Trophoblast cell (in vitro differentiated cells and primary cell): ENCODE measurements around the gene TBC1D16.
"Not testable (repeated sequence)": the region's sequence is repeated elsewhere in the genome, so short reads cannot be mapped to it uniquely, and the experiment has no call there.

ENCODE experiments used
- DNase-seq, 2 donors: peaks; one replicate each; pipeline ENCODE4 v3.0.0-alpha.2; 2016
- H2AFZ ChIP-seq: 2 replicates; pipeline ENCODE4 v1.6.1; 2013; ENCODE audit warnings: low read length, moderate library complexity, mild to moderate bottlenecking; ENCODE audit not compliant: insufficient read depth, poor library complexity
- H2AK5ac ChIP-seq: 2 replicates; pipeline ENCODE4 v1.6.1; 2013; ENCODE audit warnings: mild to moderate bottlenecking, low read length
- H2BK120ac ChIP-seq: 2 replicates; pipeline ENCODE4 v1.6.1; 2013; ENCODE audit warnings: low read length, mild to moderate bottlenecking, moderate library complexity; ENCODE audit not compliant: insufficient read depth, poor library complexity
- H2BK12ac ChIP-seq: 2 replicates; pipeline ENCODE4 v1.6.1; 2013; ENCODE audit warnings: mild to moderate bottlenecking, low read length, moderate library complexity
- H2BK5ac ChIP-seq: 2 replicates; pipeline ENCODE4 v1.6.1; 2013; ENCODE audit warnings: low read length, low read depth, moderate library complexity, mild to moderate bottlenecking; ENCODE audit not compliant: poor library complexity
- H3K14ac ChIP-seq: 2 replicates; pipeline ENCODE4 v1.6.1; 2013; ENCODE audit warnings: mild to moderate bottlenecking, low read length
- H3K18ac ChIP-seq: 2 replicates; pipeline ENCODE4 v1.6.1; 2013; ENCODE audit warnings: mild to moderate bottlenecking, low read length
- H3K23ac ChIP-seq: 2 replicates; pipeline ENCODE4 v1.6.1; 2013; ENCODE audit warnings: low read length
- H3K27ac ChIP-seq: 2 replicates; pipeline ENCODE4 v1.5.1; 2013; ENCODE audit warnings: low read depth, mild to moderate bottlenecking, inconsistent platforms, low read length, moderate library complexity
- H3K27me3 ChIP-seq: 2 replicates; pipeline ENCODE4 v1.6.1; 2013; ENCODE audit warnings: inconsistent platforms, mild to moderate bottlenecking, low read length, moderate library complexity; ENCODE audit not compliant: insufficient read depth
- H3K36me3 ChIP-seq, 2 experiments: 1 replicate in 1 of 2; 2 replicates in 1 of 2; pipeline ENCODE4 v1.6.1; 2013; ENCODE audit warnings: low read length in 2 of 2, mild to moderate bottlenecking in 2 of 2, moderate library complexity in 1 of 2; ENCODE audit not compliant: insufficient read depth in 2 of 2, control insufficient read depth in 1 of 2
- H3K4ac ChIP-seq: 2 replicates; pipeline ENCODE4 v1.6.1; 2013; ENCODE audit warnings: low read depth, mild to moderate bottlenecking, low read length, moderate library complexity
- H3K4me1 ChIP-seq, 2 experiments: 1 replicate in 1 of 2; 2 replicates in 1 of 2; pipeline ENCODE4 v1.6.1; 2013; ENCODE audit warnings: low read length in 2 of 2, mild to moderate bottlenecking in 2 of 2, moderate library complexity in 1 of 2; ENCODE audit not compliant: insufficient read depth in 2 of 2, control insufficient read depth in 1 of 2
- H3K4me2 ChIP-seq: 2 replicates; pipeline ENCODE4 v1.6.1; 2013; ENCODE audit warnings: inconsistent platforms, mild to moderate bottlenecking, low read length, moderate library complexity
- H3K4me3 ChIP-seq: 2 replicates; pipeline ENCODE4 v1.5.1; 2013; ENCODE audit warnings: mild to moderate bottlenecking, low read depth, low read length, inconsistent platforms
- H3K79me1 ChIP-seq: one replicate; pipeline ENCODE4 v1.6.1; 2013; ENCODE audit warnings: low read length
- H3K79me2 ChIP-seq: 2 replicates; pipeline ENCODE4 v1.6.1; 2013; ENCODE audit warnings: low read length, mild to moderate bottlenecking; ENCODE audit not compliant: control insufficient read depth, insufficient read depth, poor library complexity
- H3K9ac ChIP-seq: 2 replicates; pipeline ENCODE4 v1.6.1; 2013; ENCODE audit warnings: mild to moderate bottlenecking, low read length
- H3K9me3 ChIP-seq: 2 replicates; pipeline ENCODE4 v1.6.1; 2013; ENCODE audit warnings: low read depth, mild to moderate bottlenecking, control low read depth, inconsistent platforms, low read length; ENCODE audit not compliant: insufficient read depth
- H4K12ac ChIP-seq: 2 replicates; pipeline ENCODE4 v1.6.1; 2013; ENCODE audit warnings: low read depth, mild to moderate bottlenecking, low read length, moderate library complexity
- H4K8ac ChIP-seq: 2 replicates; pipeline ENCODE4 v1.6.1; 2013; ENCODE audit warnings: low read depth, mild to moderate bottlenecking, low read length, moderate library complexity
- H4K91ac ChIP-seq: one replicate; pipeline ENCODE4 v1.6.1; 2013; ENCODE audit warnings: low read depth, mild to moderate bottlenecking, low read length, moderate library complexity
- WGBS: extraction: QIAGEN DNeasy Blood & Tissue Kit; methylation state at CpG from one replicate; pipeline ENCODE4 v1.1.7; 2013; ENCODE audit warnings: missing lambda C conversion rate; ENCODE audit not compliant: insufficient read length, insufficient coverage; ENCODE audit errors: extremely low coverage; 5-methylcytosine and 5-hydroxymethylcytosine counted together

The TBC1D16 gene

DNA sequence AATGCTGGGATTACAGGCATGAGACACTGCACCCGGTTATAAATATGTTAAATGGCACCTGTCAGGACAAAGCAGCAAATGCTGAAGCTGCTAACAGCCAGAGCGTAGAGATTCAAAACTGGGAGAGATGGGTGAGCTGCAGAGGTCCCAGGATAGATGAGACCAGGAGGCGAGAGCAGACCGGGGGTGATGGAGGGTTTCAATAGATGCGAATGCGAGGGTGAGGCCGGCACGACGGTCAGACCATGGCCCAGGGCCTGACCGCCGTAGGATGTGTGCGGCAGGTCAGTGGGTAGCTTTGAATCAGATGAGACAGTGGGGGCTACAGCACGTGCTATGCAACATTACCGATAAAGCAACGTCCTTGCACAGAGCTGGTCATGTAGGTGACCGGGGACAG lies 15.0 kb upstream of the TBC1D16 start:
- no peaks in the 10 kb centered on the region for H3K4me1 ChIP-seq
- no peaks in the 10 kb centered on the region for H3K79me2 ChIP-seq
- H2BK5ac ChIP-seq, result no peak overlapping the region
- no peak overlapping the region for H3K4ac ChIP-seq
- H2AFZ ChIP-seq, result no peak overlapping the region
- no peak overlapping the region for H2BK12ac ChIP-seq
- DNase-seq, result no peak
- no peak overlapping the region for H3K18ac ChIP-seq
- H3K14ac ChIP-seq, result no peak overlapping the region
- H4K8ac ChIP-seq, result no peak overlapping the region
- no peak overlapping the region for H4K91ac ChIP-seq
- no peak overlapping the region for H2AK5ac ChIP-seq
- H3K4me2 ChIP-seq, result no peak overlapping the region
- no CpG with 5 or more reads among the region's 16 CpGs for WGBS
- H4K12ac ChIP-seq, result no peak overlapping the region
- H3K23ac ChIP-seq, result no peak overlapping the region
- H3K79me1 ChIP-seq, result no peaks in the 10 kb centered on the region
- H3K36me3 ChIP-seq, result no peaks in the 10 kb centered on the region
- H3K27me3 ChIP-seq, result no peaks in the 10 kb centered on the region
- H3K4me3 ChIP-seq, result no peak overlapping the region
- no peak overlapping the region for H2BK120ac ChIP-seq
- no peak overlapping the region for H3K27ac ChIP-seq
- H3K9me3 ChIP-seq, result no peaks in the 10 kb centered on the region
- no peak overlapping the region for H3K9ac ChIP-seq

GRCh38 chr17:80049986-80050385 lies 14.3 kb upstream of the TBC1D16 start:
- Histone ChIP-seq H2AFZ (no peak overlapping the region), H3K4me1 (no peaks in the 10 kb centered on the region), H3K4me3 (no peak overlapping the region), H2AK5ac (no peak overlapping the region), H3K9me3 (no peaks in the 10 kb centered on the region), H3K18ac (no peak overlapping the region), H3K27ac (no peak overlapping the region), H3K4me2 (no peak overlapping the region), H4K8ac (no peak overlapping the region), H2BK120ac (no peak overlapping the region), H3K79me2 (no peaks in the 10 kb centered on the region), H4K91ac (no peak overlapping the region), H3K9ac (no peak overlapping the region), H3K36me3 (no peaks in the 10 kb centered on the region), H2BK12ac (no peak overlapping the region), H3K27me3 (no peaks in the 10 kb centered on the region), H3K23ac (no peak overlapping the region), H3K4ac (no peak overlapping the region), H4K12ac (no peak overlapping the region), H2BK5ac (no peak overlapping the region), H3K14ac (no peak overlapping the region), H3K79me1 (no peaks in the 10 kb centered on the region)
- WGBS, result no CpG with 5 or more reads among the region's 21 CpGs
- DNase-seq, result no peak

- no peak for DNase-seq
- no peaks in the 10 kb centered on the region for H3K36me3 ChIP-seq
- H2BK12ac ChIP-seq, result no peak overlapping the region
- H3K27ac ChIP-seq, result no peak overlapping the region
- no peak overlapping the region for H2AFZ ChIP-seq
- no peak overlapping the region for H3K9ac ChIP-seq
- H3K14ac ChIP-seq, result no peak overlapping the region
- H2BK120ac ChIP-seq, result no peak overlapping the region
- H3K4ac ChIP-seq, result no peak overlapping the region
- no peaks in the 10 kb centered on the region for H3K79me2 ChIP-seq
- no peak overlapping the region for H4K12ac ChIP-seq
- no peaks in the 10 kb centered on the region for H3K9me3 ChIP-seq
- no peak overlapping the region for H3K4me2 ChIP-seq
- no CpG with 5 or more reads among the region's 11 CpGs for WGBS
- H3K23ac ChIP-seq, result no peak overlapping the region
- H3K18ac ChIP-seq, result no peak overlapping the region
- no peak overlapping the region for H4K8ac ChIP-seq
- no peaks in the 10 kb centered on the region for H3K27me3 ChIP-seq
- H3K79me1 ChIP-seq, result no peaks in the 10 kb centered on the region
- no peak overlapping the region for H3K4me3 ChIP-seq
- no peak overlapping the region for H2BK5ac ChIP-seq
- H4K91ac ChIP-seq, result no peak overlapping the region
- H3K4me1 ChIP-seq, result no peaks in the 10 kb centered on the region
- H2AK5ac ChIP-seq, result no peak overlapping the region
These were observed 11.5 kb upstream of the TBC1D16 start for GRCh38 chr17:80047176-80047575.

GRCh38 chr17:80046709-80047108 lies 11.0 kb upstream of the TBC1D16 start:
- no CpG with 5 or more reads among the region's 10 CpGs for WGBS
- H3K4me1 ChIP-seq, H3K23ac ChIP-seq, H3K4ac ChIP-seq, H3K14ac ChIP-seq, H3K79me1 ChIP-seq, H3K4me3 ChIP-seq, H4K91ac ChIP-seq, H2BK5ac ChIP-seq, H4K12ac ChIP-seq, H3K18ac ChIP-seq, H2AK5ac ChIP-seq, H2AFZ ChIP-seq, H3K36me3 ChIP-seq, H3K4me2 ChIP-seq, H3K27me3 ChIP-seq, H2BK12ac ChIP-seq, H3K79me2 ChIP-seq, DNase-seq, H3K27ac ChIP-seq, H2BK120ac ChIP-seq, H4K8ac ChIP-seq, H3K9ac ChIP-seq, H3K9me3 ChIP-seq: not testable (repeated sequence)
